Smooth muscle cell (in vitro differentiated cells): Measurements from ENCODE around the gene SPATS2. TPM values are rescaled to one million over a fixed set of nuclear protein-coding genes. Genes with fewer than 3 reads are reported as not detected.
"Not testable (repeated sequence)": the region's sequence is repeated elsewhere in the genome, so short reads cannot be mapped to it uniquely, and the experiment has no call there.

Experiments used
- DNase-seq: peaks from one replicate; lab custom pipeline; 2025; ENCODE audit not compliant: unreplicated experiment; lab: John Stamatoyannopoulos, UW
- H2AFZ ChIP-seq: fragments of 200-600 bp; sonication (generic); 2 replicates; pipeline ENCODE4 v1.6.0; 2016; ENCODE audit warnings: antibody characterized with exemption, low read depth, mild to moderate bottlenecking
- H3F3A ChIP-seq: fragments of 200-600 bp; sonication (generic); 2 replicates; pipeline ENCODE4 v1.6.0; 2017; ENCODE audit warnings: antibody characterized with exemption, low read depth
- H3K27ac ChIP-seq: fragments of 200-600 bp; sonication (generic); 2 replicates; pipeline ENCODE4 v1.5.1; 2016; ENCODE audit warnings: low read depth, mild to moderate bottlenecking
- H3K27me3 ChIP-seq: fragments of 200-600 bp; sonication (generic); 2 replicates; pipeline ENCODE4 v1.6.1; 2016; ENCODE audit warnings: low read depth, mild to moderate bottlenecking
- H3K36me3 ChIP-seq: fragments of 200-600 bp; sonication (generic); 2 replicates; pipeline ENCODE4 v1.5.1; 2016; ENCODE audit warnings: low read depth
- H3K4me1 ChIP-seq: fragments of 200-600 bp; sonication (generic); 2 replicates; pipeline ENCODE4 v1.5.1; 2016; ENCODE audit warnings: low read depth
- H3K4me2 ChIP-seq: fragments of 200-600 bp; sonication (generic); 2 replicates; pipeline ENCODE4 v1.6.0; 2016; ENCODE audit warnings: mild to moderate bottlenecking
- H3K4me3 ChIP-seq: fragments of 200-600 bp; sonication (generic); 2 replicates; pipeline ENCODE4 v1.5.1; 2016; ENCODE audit warnings: mild to moderate bottlenecking
- H3K79me2 ChIP-seq: fragments of 200-600 bp; sonication (generic); 2 replicates; pipeline ENCODE4 v1.6.0; 2016; ENCODE audit warnings: low read depth, mild to moderate bottlenecking
- H3K9ac ChIP-seq: fragments of 200-600 bp; sonication (generic); 2 replicates; pipeline ENCODE4 v1.6.0; 2016; ENCODE audit warnings: low read depth
- H3K9me3 ChIP-seq: fragments of 200-600 bp; sonication (generic); replicated peaks from 2 replicates; pipeline ENCODE4 v1.5.1; 2016; ENCODE audit warnings: low read depth
- H4K20me1 ChIP-seq: fragments of 200-600 bp; sonication (generic); 2 replicates; pipeline ENCODE4 v1.6.0; 2016; ENCODE audit warnings: low read depth
- WGBS: methylation state at CpG from one replicate; pipeline ENCODE4 v1.1.7; 2016; ENCODE audit warnings: low lambda C conversion rate; 5-methylcytosine and 5-hydroxymethylcytosine counted together
- polyA plus RNA-seq: library from polyadenylated mRNA; unstranded; fragments of >200 nt; fragmentation: Nextera tagmentation; extraction: Ambion mirVana; gene quantifications from 2 replicates; pipeline ENCODE4 v1.2.1, GENCODE V29; 2016
- total RNA-seq: library from RNA; depleted of rRNA; stranded (reverse); fragments of >200 nt; gene quantifications from 2 replicates; pipeline ENCODE4 v1.2.3, GENCODE V29; 2014
- TF ChIP-seq, protein P1 (sequence below): fragments of 200-600 bp; sonication (generic); IDR thresholded peaks from 2 replicates; pipeline ENCODE4 v1.5.1; 2017; ENCODE audit warnings: borderline replicate concordance, mild to moderate bottlenecking, antibody characterized with exemption; ENCODE audit not compliant: insufficient read depth, poor library complexity, severe bottlenecking

SPATS2 gene
- total and polyA plus RNA-seq, 2 experiments from 2014 or later = 33.6 to 35.6 TPM

DNA sequence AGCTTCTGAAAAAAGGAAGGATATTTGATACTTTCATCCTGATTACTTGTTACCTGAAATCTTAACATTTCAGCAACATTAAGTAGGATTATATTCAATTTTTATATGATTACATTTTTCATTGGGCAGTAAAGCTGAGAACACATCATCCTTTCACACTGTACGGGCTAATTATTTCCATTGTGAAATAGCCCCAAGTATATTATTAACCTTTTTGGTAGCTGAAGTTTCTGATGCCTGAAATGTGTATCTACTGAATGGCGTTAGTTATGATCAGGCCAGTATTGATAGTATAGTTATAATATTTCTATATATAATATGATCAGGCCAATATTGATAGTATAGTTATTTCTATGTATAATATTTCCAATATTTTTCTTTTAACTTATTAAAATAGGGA is 10.1 kb downstream of the SPATS2 start:
- H3K79me2 ChIP-seq = peaks cover 90% of the 10 kb centered on the region
- no peak overlapping the region for H3K9ac ChIP-seq
- H3K4me2 ChIP-seq = no peak overlapping the region
- H3F3A ChIP-seq = no peaks in the 10 kb centered on the region
- no peaks in the 10 kb centered on the region for H3K36me3 ChIP-seq
- H4K20me1 ChIP-seq = peaks cover 98% of the 10 kb centered on the region
- 95% methylated on average over 2 of the region's 2 CpGs for WGBS
- no peak overlapping the region for H3K4me3 ChIP-seq
- H3K27me3 ChIP-seq = no peaks in the 10 kb centered on the region
- H3K9me3 ChIP-seq = no peaks in the 10 kb centered on the region
- no peak overlapping the region for H3K27ac ChIP-seq
- TF ChIP-seq, protein P1, sequence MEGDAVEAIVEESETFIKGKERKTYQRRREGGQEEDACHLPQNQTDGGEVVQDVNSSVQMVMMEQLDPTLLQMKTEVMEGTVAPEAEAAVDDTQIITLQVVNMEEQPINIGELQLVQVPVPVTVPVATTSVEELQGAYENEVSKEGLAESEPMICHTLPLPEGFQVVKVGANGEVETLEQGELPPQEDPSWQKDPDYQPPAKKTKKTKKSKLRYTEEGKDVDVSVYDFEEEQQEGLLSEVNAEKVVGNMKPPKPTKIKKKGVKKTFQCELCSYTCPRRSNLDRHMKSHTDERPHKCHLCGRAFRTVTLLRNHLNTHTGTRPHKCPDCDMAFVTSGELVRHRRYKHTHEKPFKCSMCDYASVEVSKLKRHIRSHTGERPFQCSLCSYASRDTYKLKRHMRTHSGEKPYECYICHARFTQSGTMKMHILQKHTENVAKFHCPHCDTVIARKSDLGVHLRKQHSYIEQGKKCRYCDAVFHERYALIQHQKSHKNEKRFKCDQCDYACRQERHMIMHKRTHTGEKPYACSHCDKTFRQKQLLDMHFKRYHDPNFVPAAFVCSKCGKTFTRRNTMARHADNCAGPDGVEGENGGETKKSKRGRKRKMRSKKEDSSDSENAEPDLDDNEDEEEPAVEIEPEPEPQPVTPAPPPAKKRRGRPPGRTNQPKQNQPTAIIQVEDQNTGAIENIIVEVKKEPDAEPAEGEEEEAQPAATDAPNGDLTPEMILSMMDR = no peak
- no peak for DNase-seq
- no peak overlapping the region for H2AFZ ChIP-seq
- H3K4me1 ChIP-seq = no peaks in the 10 kb centered on the region

- H3K79me2 ChIP-seq = peaks cover 92% of the 10 kb centered on the region
Observed at GRCh38 chr12:49380184-49380583, 12.9 kb downstream of the SPATS2 start.

GRCh38 chr12:49388682-49389386 is 21.6 kb downstream of the SPATS2 start:
- H3K27ac ChIP-seq = no peak overlapping the region
- H3F3A ChIP-seq = no peaks in the 10 kb centered on the region
- no peaks in the 10 kb centered on the region for H3K27me3 ChIP-seq
- no peak overlapping the region for H2AFZ ChIP-seq
- H3K9me3 ChIP-seq = no peaks in the 10 kb centered on the region
- H4K20me1 ChIP-seq = peaks cover 89% of the 10 kb centered on the region
- no peak overlapping the region for H3K9ac ChIP-seq
- no peaks in the 10 kb centered on the region for H3K36me3 ChIP-seq
- no peak overlapping the region for H3K4me3 ChIP-seq
- TF ChIP-seq, protein P1 = no peak
- no peak for DNase-seq
- 46% methylated on average over 18 of the region's 18 CpGs for WGBS
- no peaks in the 10 kb centered on the region for H3K4me1 ChIP-seq
- no peak overlapping the region for H3K4me2 ChIP-seq
- H3K79me2 ChIP-seq = peaks cover 68% of the 10 kb centered on the region

More at GRCh38 chr12:49380184-49380583, 12.9 kb downstream of the SPATS2 start:
- H3K27ac ChIP-seq, H3K36me3 ChIP-seq, H3K4me3 ChIP-seq, H2AFZ ChIP-seq, H3K9ac ChIP-seq, H3F3A ChIP-seq, H3K4me1 ChIP-seq, H3K9me3 ChIP-seq, H3K4me2 ChIP-seq, DNase-seq, H3K27me3 ChIP-seq: not testable (repeated sequence)
- WGBS = 96% methylated on average over 9 of the region's 9 CpGs
- H4K20me1 ChIP-seq = peaks cover 98% of the 10 kb centered on the region

GRCh38 chr12:49389387-49389703 is 22.1 kb downstream of the SPATS2 start:
- Histone ChIP-seq H3K27me3 (no peaks in the 10 kb centered on the region), H3K79me2 (peaks cover 69% of the 10 kb centered on the region), H3K4me3 (no peak overlapping the region), H2AFZ (no peak overlapping the region), H3K9ac (no peak overlapping the region), H3F3A (no peaks in the 10 kb centered on the region), H3K4me2 (no peak overlapping the region), H3K27ac (no peak overlapping the region), H3K36me3 (no peaks in the 10 kb centered on the region), H4K20me1 (peaks cover 89% of the 10 kb centered on the region), H3K9me3 (no peaks in the 10 kb centered on the region), H3K4me1 (no peaks in the 10 kb centered on the region)
- no peak for DNase-seq
- TF ChIP-seq, protein P1 = no peak
- 69% methylated on average over 13 of the region's 13 CpGs for WGBS
